Nephron (organoid): ENCODE data around the gene EHBP1.

Source experiments
- H3K27ac Mint-ChIP-seq, 3 experiments: 2 replicates each; pipeline ENCODE4 v1.8.0; 2020; ENCODE audit warnings: mixed read lengths in 3 of 3, mild to moderate bottlenecking in 2 of 3, moderate library complexity in 1 of 3
- H3K27me3 Mint-ChIP-seq: 2 replicates; pipeline ENCODE4 v1.8.0; 2021; ENCODE audit warnings: low read depth, mild to moderate bottlenecking, moderate library complexity, mixed read lengths
- H3K36me3 Mint-ChIP-seq: 2 replicates; pipeline ENCODE4 v1.8.0; 2020; ENCODE audit warnings: low read depth, mixed read lengths
- H3K4me1 Mint-ChIP-seq: 2 replicates; pipeline ENCODE4 v1.8.0; 2020; ENCODE audit warnings: mixed read lengths
- H3K4me3 Mint-ChIP-seq, 3 experiments: 2 replicates each; pipeline ENCODE4 v1.8.0; 2020; ENCODE audit warnings: mild to moderate bottlenecking in 3 of 3, mixed read lengths in 3 of 3, moderate library complexity in 2 of 3
- H3K9me3 Mint-ChIP-seq: 2 replicates; pipeline ENCODE4 v1.8.0; 2020; ENCODE audit warnings: mixed read lengths
- TF ChIP-seq, protein P1 (sequence below), 3 experiments: fragments of 200-600 bp; sonication (generic); IDR thresholded peaks; one replicate each; pipeline ENCODE4 v1.5.0; 2021; ENCODE audit warnings: antibody characterized with exemption in 3 of 3; ENCODE audit not compliant: unreplicated experiment in 3 of 3

The EHBP1 gene

DNA sequence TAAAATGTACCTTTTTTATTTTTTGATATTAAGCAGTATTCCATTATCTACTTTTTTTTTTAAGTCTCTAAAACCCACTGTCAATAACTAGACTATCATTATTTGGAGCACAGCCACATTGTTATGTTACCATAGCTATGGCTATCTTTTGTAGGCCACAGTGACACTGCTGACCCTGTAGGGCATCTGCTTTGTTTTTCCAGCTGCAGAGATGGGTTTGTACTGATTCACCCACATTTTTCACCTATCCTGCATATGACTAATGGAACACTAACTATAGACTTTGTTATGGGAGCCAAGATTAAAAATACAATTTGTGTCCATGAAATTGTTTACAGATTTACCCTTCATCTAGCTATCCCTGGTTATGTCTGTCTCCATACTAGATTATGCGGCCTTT lies 323.5 kb downstream of the EHBP1 start:
- Mint-ChIP-seq H3K4me1 (no peaks in the 10 kb centered on the region), H3K36me3 (peaks cover 7% of the 10 kb centered on the region), H3K4me3 (no peak overlapping the region), H3K27ac (no peak overlapping the region), H3K9me3 (no peaks in the 10 kb centered on the region), H3K27me3 (no peaks in the 10 kb centered on the region)
- TF ChIP-seq, protein P1, sequence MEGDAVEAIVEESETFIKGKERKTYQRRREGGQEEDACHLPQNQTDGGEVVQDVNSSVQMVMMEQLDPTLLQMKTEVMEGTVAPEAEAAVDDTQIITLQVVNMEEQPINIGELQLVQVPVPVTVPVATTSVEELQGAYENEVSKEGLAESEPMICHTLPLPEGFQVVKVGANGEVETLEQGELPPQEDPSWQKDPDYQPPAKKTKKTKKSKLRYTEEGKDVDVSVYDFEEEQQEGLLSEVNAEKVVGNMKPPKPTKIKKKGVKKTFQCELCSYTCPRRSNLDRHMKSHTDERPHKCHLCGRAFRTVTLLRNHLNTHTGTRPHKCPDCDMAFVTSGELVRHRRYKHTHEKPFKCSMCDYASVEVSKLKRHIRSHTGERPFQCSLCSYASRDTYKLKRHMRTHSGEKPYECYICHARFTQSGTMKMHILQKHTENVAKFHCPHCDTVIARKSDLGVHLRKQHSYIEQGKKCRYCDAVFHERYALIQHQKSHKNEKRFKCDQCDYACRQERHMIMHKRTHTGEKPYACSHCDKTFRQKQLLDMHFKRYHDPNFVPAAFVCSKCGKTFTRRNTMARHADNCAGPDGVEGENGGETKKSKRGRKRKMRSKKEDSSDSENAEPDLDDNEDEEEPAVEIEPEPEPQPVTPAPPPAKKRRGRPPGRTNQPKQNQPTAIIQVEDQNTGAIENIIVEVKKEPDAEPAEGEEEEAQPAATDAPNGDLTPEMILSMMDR (IDR thresholded peaks at IDR 0.05; ENCODE audit: unreplicated experiment in 3 of 3) = no peak

DNA sequence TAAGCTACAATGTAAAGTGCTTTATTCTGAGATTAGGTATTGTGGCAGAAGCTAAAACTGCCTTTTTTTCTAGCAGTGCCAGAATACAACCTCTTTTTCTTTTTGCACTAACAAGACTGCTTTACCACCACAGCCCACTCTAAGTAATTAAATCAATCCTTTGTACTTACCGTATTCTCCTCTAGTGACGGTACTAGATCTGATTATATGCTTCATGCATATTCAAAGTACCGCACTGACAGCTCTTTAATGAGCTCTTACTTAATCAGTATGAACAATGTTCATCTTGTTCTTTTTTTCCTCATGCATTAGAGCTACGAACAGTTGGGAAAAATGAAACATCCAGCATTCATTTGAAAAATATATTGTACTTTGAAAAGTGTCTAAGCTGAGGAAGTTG lies 329.0 kb downstream of the EHBP1 start:
- TF ChIP-seq, protein P1 (IDR thresholded peaks at IDR 0.05; ENCODE audit: unreplicated experiment in 3 of 3) = no peak

DNA sequence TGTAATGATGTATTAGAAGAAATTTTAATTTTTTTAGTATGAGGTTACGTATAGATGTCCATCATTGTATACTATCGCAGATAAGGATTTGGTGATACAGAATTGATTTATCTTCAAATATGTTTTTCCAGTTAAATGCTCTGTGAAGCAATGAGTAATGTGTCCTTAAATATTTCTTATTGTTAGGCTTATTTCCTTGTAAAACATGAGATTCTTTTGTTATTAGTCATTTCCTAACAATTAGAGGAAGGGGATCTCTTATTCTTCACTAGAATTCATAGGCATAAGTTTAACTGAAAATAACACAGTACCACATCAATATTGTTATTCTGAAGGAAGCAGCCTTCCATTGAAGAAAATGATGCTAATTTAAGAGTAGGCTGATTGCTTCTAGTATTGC lies 329.7 kb downstream of the EHBP1 start:
- H3K27me3 Mint-ChIP-seq = peaks cover 6% of the 10 kb centered on the region
- H3K9me3 Mint-ChIP-seq = no peaks in the 10 kb centered on the region
- no peaks in the 10 kb centered on the region for H3K36me3 Mint-ChIP-seq
- H3K4me3 Mint-ChIP-seq = no peak overlapping the region
- TF ChIP-seq, protein P1 (IDR thresholded peaks at IDR 0.05; ENCODE audit: unreplicated experiment in 3 of 3) = no peak
- no peak overlapping the region for H3K27ac Mint-ChIP-seq
- no peaks in the 10 kb centered on the region for H3K4me1 Mint-ChIP-seq

More for the DNA sequence above, 329.0 kb downstream of the EHBP1 start:
- H3K4me1 Mint-ChIP-seq = no peaks in the 10 kb centered on the region
- H3K9me3 Mint-ChIP-seq = no peaks in the 10 kb centered on the region
- peaks cover 5% of the 10 kb centered on the region for H3K27me3 Mint-ChIP-seq
- H3K27ac Mint-ChIP-seq = no peak overlapping the region
- no peak overlapping the region for H3K4me3 Mint-ChIP-seq
- H3K36me3 Mint-ChIP-seq = peaks cover under 1% of the 10 kb centered on the region

DNA sequence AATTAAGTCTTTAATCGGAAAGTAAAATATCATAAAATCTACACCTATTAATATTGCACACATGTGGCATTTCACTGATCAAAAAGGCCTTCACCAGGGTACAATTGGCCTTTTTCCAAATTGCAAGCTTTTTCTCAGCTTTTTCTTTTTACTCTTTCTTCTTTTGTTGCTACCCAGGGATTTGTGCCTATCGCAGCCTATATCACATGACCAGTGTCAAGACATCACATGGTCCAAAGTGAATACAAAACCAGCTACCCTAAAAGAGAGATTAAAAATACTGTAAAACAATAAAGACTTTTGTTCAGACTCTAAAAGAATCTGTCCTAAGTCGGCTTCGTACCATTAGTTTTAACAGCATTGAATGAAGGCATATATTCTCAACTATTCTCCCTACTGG lies 330.1 kb downstream of the EHBP1 start:
- peaks cover 11% of the 10 kb centered on the region for H3K27me3 Mint-ChIP-seq
- no peaks in the 10 kb centered on the region for H3K4me1 Mint-ChIP-seq
- H3K9me3 Mint-ChIP-seq = no peaks in the 10 kb centered on the region
- H3K36me3 Mint-ChIP-seq = no peaks in the 10 kb centered on the region
- no peak overlapping the region for H3K27ac Mint-ChIP-seq
- no peak overlapping the region for H3K4me3 Mint-ChIP-seq
- TF ChIP-seq, protein P1 (IDR thresholded peaks at IDR 0.05; ENCODE audit: unreplicated experiment in 3 of 3) = no peak

DNA sequence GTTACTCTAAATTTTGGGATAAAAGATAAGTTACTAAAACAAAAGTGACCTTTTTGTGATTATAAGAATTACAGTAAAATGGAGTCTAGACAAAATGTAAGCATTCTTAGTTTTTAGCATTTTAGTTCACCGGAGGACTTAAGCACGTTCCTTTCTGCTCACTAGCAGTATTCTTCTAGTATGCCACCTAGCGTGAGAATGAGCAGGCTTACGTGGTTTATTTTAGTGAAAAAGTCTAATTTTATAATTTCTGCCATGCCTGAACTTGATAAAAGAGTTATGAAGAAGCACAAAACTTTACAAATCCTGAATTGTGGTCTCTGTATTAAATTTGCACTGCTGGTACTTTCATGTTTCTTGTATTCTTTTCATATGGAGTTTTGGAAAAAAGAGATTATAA lies 332.5 kb downstream of the EHBP1 start:
- peaks cover 24% of the 10 kb centered on the region for H3K27me3 Mint-ChIP-seq
- H3K36me3 Mint-ChIP-seq = no peaks in the 10 kb centered on the region
- no peaks in the 10 kb centered on the region for H3K4me1 Mint-ChIP-seq
- no peaks in the 10 kb centered on the region for H3K9me3 Mint-ChIP-seq
- TF ChIP-seq, protein P1 (IDR thresholded peaks at IDR 0.05; ENCODE audit: unreplicated experiment in 3 of 3) = no peak
- H3K27ac Mint-ChIP-seq = no peak overlapping the region
- H3K4me3 Mint-ChIP-seq = no peak overlapping the region

DNA sequence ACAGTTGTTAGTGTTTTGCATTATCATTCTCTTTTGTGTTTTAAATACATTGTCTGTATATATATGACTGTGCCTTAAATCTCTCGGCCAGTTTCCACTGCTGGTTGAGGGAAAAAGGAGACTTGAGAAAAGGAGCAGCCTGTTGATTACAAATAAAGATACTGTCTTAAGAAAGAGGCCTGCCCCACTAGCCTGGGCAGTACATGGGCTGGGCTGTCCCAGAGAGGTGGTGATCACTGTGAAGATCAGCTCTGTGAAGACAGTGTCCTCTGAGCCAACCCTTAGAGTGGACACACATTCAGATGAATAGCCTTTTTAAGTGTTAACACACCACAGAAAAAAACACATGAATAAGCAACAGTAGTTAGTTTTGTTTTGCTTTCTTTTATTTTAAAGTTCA lies 335.1 kb downstream of the EHBP1 start:
- TF ChIP-seq, protein P1 (IDR thresholded peaks at IDR 0.05; ENCODE audit: unreplicated experiment in 3 of 3) = no peak
- H3K36me3 Mint-ChIP-seq = peaks cover 8% of the 10 kb centered on the region
- H3K9me3 Mint-ChIP-seq = no peaks in the 10 kb centered on the region
- H3K4me3 Mint-ChIP-seq = no peak overlapping the region
- H3K27ac Mint-ChIP-seq = no peak overlapping the region
- H3K27me3 Mint-ChIP-seq = peaks cover 48% of the 10 kb centered on the region
- H3K4me1 Mint-ChIP-seq = no peaks in the 10 kb centered on the region
